HUDEP-2 (cell line): ENCODE measurements around the gene SKIL.

Experiments
- DNase-seq, 76 experiments: peaks; one replicate each; lab custom pipeline; 2025; ENCODE audit not compliant: unreplicated experiment in 76 of 76; lab: John Stamatoyannopoulos, UW

The SKIL gene

GRCh38 chr3:170432416-170432815 is 74.9 kb downstream of the SKIL start:
- DNase-seq: no peak

- no peak for DNase-seq
Measured at GRCh38 chr3:170436697-170437096, 79.2 kb downstream of the SKIL start.

GRCh38 chr3:170437176-170437575 is 79.7 kb downstream of the SKIL start:
- no peak for DNase-seq

GRCh38 chr3:170437696-170438407 is 80.3 kb downstream of the SKIL start:
- no peak for DNase-seq

GRCh38 chr3:170438836-170439235 is 81.3 kb downstream of the SKIL start:
- no peak for DNase-seq

GRCh38 chr3:170440344-170440743 is 82.8 kb downstream of the SKIL start:
- DNase-seq: no peak

- no peak for DNase-seq
Measured at GRCh38 chr3:170441412-170441811, 83.9 kb downstream of the SKIL start.

- DNase-seq: no peak
Measured at GRCh38 chr3:170442947-170443346, 85.4 kb downstream of the SKIL start.

GRCh38 chr3:170443457-170443856 is 85.9 kb downstream of the SKIL start:
- no peak for DNase-seq
